GM21526 (cell line): Measurements from ENCODE around the gene CADPS2.
"Not testable (repeated sequence)": the region's sequence is repeated elsewhere in the genome, so short reads cannot be mapped to it uniquely, and the experiment has no call there.

Source experiments
- ATAC-seq: cut with Tn5 transposase; IDR thresholded peaks from one replicate; pipeline ENCODE4 v1.9.1; 2021; ENCODE audit warnings: moderate library complexity; ENCODE audit not compliant: unreplicated experiment, low FRiP score

Gene CADPS2

DNA sequence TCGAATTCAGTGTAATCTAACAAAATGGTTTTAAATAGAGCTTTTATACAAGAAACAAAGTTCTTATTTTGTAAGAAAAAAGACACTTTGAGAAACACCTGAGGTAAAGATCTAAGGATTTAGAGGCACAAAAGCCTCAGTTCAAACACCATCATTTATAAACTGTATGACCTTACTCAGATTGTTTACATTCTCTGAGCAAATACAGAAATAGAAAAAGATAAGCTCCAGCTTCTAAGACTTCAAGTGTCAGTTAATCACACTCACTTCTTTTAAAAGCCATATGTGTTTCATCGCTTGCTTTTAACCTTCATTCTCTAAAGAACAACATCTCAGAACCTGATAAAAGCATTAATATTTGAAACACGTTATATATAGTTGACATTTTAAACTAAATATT lies 27.9 kb downstream of the CADPS2 start:
- ATAC-seq, result no peak

GRCh38 chr7:122850528-122850927 lies 35.7 kb downstream of the CADPS2 start:
- no peak for ATAC-seq

- ATAC-seq, result no peak
Observed at GRCh38 chr7:122849957-122850328, 36.3 kb downstream of the CADPS2 start.

DNA sequence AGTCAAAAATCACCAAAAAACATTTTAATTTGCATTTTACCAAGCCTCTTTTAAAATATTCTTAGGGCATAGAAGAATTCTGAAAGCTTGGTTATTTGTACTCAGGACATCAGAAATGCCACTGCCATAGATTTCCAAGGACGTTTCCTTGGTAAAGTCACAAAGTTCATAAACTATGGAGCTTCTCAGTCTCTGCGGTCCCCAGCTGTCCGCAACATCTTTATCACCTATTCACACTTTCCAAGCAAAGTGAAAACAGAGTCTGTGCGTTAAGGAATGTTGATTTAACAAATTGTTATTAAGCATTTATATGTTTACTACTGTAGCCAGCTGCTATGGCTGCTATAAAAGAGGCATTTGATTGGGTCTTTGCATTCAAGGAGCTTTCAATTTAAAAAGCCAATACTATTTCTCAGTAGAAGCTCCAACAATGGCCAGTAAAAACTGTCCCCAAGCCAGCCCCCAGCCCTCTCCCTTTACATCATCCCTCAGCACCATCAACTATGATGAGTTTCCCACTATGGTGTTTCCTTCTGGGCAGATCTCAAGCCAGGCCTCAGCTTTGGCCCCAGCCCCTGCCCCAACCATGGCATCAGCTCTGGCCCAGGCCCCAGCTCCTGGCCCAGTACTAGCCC lies 36.8 kb downstream of the CADPS2 start:
- no peak for ATAC-seq

GRCh38 chr7:122847871-122848473 lies 38.3 kb downstream of the CADPS2 start:
- no peak for ATAC-seq

GRCh38 chr7:122846591-122846990 lies 39.7 kb downstream of the CADPS2 start:
- ATAC-seq, result no peak

DNA sequence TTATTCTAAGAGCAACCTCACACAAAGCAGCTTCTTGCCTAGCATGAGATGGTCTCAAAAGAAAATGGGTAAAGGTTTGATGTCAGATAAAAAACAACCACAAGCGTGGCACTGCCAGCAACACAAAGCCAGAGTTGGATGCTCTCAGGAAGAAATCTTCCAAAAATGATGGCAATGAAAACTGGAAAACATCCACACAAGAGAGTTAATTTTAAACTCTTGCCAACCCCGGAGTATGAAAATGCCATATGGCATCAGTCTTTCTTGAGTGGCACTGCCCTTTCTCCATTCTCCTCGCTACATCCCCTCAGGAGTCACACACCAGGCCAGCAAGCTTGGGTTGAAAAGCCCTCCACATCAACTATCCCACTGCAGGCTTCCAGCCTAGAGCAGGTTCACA lies 41.0 kb downstream of the CADPS2 start:
- ATAC-seq, result no peak

- no peak for ATAC-seq
Observed at GRCh38 chr7:122844191-122844988, 41.9 kb downstream of the CADPS2 start.

DNA sequence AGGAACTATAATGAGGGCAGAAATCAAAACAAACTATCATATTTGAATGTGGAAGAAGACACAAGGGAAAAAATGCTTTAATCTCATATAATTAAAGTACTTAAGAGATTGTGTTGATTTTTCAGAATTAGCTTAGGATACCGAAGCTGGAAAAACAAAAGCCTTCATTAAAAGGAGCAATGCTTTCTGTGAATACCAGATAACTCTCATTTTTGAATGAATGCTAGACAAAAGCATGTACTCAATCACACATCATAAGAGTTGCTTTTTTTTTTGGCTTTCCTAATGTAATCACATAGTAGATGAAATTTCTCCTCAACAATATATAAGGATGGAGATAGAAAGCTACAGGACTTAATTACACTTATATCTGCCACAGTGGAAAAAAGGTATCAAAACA lies 43.3 kb downstream of the CADPS2 start:
- ATAC-seq, result no peak

- ATAC-seq, result not testable (repeated sequence)
Observed at GRCh38 chr7:122836286-122836685, 50.0 kb downstream of the CADPS2 start.

DNA sequence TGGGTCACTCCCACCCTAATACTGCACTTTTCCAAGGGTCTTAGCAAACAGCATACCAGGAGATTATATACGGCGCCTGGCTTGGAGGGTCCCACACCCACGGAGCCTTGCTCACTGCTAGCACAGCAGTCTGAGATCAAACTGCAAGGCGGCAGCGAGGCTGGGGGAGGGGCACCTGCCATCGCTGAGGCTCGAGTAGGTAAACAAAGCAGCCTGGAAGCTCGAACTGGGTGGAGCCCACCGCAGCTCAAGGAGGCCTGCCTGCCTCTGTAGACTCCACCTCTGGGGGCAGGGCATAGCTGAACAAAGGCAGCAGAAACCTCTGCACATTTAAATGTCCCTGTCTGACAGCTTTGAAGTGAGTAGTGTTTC lies 51.7 kb downstream of the CADPS2 start:
- ATAC-seq, result not testable (repeated sequence)

DNA sequence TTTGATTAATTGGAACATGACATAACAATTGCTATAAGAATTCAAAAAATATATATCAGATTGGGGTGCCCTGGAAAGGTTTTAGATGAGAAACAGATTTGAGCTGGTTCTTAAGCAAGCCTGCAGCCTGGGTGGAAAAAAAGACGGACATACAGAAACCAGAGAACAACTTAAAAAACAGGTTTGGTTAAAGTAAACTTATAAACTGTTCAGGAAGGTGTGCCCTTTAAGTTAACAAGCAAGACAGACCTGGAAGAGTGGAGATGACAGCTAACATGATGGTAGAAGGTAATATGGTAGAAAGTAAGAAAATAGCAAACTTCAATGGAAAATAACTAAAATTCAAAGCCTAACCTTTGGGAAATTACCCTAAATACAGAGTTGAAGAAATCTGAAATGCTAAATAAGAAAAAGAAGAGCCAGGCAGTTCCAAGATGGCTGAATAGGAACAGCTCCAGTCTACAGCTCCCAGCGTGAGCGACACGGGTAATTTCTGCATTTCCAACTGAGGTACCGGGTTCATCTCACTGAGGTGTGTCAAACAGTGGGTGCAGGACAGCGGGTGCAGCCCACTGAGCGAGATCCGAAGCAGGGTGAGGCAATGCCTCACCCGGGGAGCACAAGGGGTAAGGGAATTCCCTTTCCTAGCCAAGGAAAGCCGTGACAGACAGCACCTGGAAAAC lies 52.2 kb downstream of the CADPS2 start:
- ATAC-seq, result no peak

DNA sequence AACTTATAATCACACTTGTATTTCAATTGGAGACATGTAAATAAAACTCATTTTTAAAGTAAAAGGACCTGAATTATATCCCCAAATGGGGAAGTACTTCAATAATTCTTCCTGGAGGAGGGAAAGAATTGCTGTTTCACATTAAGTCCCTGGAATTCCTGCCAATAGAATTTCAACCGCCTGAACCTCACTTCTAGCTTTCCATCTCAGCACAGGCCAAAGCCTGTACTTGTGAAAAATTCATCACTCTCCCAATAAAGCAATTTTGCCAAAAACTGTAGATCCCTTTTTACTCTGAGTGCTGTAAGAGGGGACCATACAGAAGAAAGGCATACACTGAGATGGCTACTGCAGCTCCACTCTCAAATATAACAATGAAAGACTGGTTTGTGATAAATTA lies 54.8 kb downstream of the CADPS2 start:
- no peak for ATAC-seq

DNA sequence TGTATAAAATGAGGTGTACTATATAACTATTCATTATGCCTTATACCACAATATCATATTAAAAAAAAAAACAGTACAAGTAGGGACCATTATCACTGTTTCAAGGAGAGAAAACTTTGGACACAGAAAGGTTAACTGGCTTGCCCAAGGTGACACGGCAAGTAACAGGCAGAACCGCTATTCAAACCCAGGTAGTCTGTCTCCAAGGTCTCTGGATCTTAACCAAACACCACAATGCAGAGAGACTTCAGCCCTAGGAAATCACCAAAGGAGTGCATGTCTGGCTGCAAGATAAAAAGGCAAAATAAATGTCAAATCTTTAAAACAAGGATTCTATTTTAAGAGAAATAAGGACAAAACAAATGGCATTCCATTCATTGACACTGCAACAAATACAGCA lies 56.3 kb downstream of the CADPS2 start:
- no peak for ATAC-seq

DNA sequence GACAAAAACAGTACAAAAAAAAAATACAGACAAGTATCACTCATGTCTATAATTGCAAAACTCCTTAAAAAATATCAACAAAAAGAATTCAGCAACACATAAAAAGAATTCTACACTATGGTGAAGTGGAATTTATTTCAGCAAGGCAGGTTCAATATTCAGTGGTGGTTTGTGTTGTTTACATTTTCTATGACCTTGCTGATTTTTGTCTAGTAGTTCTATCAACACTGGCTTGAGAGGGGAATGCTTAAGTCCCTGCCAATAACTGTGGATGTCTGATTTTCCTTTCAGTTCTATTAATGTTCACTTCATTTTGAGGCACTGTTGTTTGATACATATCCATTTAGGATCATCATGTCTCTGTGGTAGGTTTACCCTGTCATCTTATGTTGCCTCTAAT lies 58.5 kb downstream of the CADPS2 start:
- ATAC-seq, result no peak

DNA sequence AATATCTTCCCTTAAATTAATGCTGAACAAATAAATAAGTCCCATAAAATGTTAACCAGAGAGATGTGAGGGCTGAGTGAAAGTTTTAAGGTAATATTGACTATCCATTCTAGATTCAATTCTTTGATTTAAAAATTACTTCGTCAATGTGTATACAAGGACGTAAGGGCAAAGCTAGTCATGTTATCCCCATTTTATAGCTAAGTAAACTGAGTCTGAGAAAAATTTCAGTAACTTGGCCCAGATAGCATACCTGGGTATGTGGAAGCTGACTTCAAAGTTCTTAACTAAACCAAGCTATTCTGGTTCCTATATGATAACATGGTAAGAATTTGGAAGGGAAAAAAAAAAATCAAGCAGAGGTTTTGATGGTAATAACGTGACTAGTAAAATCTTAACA lies 72.4 kb downstream of the CADPS2 start:
- no peak for ATAC-seq

GRCh38 chr7:122803851-122804250 lies 82.4 kb downstream of the CADPS2 start:
- no peak for ATAC-seq

DNA sequence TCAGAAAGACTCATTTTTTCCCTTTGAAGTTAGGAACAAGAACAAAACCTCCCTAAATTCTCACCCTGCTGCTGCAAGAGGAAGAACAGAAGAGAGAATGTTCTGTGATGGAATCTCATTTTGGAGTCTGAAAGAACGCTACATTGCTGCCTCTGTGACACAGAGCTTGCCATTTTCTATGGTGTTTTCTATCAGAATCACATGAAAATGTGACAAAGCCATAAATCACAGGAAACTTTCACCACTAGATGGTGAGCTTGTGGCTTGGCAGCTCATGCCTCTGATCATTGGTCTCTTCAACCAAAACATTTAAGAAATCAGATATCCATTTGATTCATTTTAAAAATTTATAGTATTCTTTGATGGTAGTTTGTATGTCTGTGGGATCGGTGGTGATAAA lies 82.9 kb downstream of the CADPS2 start:
- peak; percentile 49 for ATAC-seq

DNA sequence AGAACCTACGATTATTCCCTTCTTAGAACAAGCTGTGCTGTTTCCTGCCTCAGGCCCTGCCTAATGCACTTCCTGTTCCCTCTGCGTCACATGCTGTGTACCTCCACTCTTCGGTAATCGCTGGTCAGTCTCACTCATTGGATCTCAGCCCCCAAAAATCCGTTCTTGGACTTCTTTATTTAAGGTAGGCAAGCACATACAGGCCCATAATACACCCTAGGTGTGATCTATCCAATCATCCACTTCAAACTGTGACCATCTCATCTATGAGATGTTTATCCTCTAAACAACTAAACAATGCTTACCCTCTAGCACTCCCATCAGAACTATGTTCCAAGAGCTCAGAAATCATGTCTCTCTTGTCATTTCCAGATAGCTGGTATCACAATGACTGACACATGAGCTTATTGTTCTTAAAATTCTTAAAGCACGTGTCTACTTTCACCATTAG lies 83.9 kb downstream of the CADPS2 start:
- no peak for ATAC-seq

- ATAC-seq, result no peak
Observed at GRCh38 chr7:122791959-122792545, 94.2 kb downstream of the CADPS2 start.

DNA sequence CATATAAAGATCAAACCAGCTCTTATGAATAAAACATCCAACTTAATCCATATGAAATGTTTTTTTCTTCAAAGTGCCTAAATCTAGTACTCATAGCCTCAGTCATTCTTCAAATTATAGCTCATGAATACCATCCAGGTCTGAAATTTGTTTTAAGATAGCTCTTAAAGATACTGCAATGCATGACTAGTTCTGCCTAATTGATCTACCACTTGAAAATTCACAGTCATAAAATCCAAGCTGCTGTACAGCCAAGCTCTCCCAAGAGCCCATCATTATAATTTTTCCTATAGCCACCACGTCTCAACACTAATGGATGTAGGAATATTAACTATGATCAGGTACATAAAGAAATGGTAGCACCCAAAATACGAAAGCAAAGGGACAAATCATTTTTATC lies 95.7 kb downstream of the CADPS2 start:
- ATAC-seq, result no peak
